SK-N-SH treated with all-trans-retinoic acid at 6 μM for 48 hours (cell line): ENCODE results near the gene TAOK2.

Experiments used
- ATAC-seq: fragments of 200-7000 bp; cut with Tn5 transposase; 3 replicates; pipeline ENCODE4 v1.9.1; 2020; ENCODE audit warnings: mild to moderate bottlenecking, moderate library complexity
- ARNTL ChIP-seq: fragments of 450-650 bp; formaldehyde crosslinking; IDR thresholded peaks from 2 replicates; pipeline ENCODE4 v1.5.0; 2020; ENCODE audit warnings: low read depth, mild to moderate bottlenecking, moderate library complexity, borderline replicate concordance
- BACH2 ChIP-seq: fragments of 250-450 bp; sonication (Bioruptor Pico); IDR thresholded peaks from 2 replicates; pipeline ENCODE4 v1.9.0; 2021; ENCODE audit warnings: mild to moderate bottlenecking, borderline replicate concordance
- CSDC2 ChIP-seq: fragments of 250-450 bp; sonication (Bioruptor Pico); IDR thresholded peaks from 2 replicates; pipeline ENCODE4 v1.5.0; 2020; ENCODE audit warnings: mild to moderate bottlenecking, moderate library complexity
- ESRRG ChIP-seq: fragments of 250-450 bp; sonication (Bioruptor Pico); IDR thresholded peaks from 2 replicates; pipeline ENCODE4 v1.6.1; 2021; ENCODE audit warnings: mild to moderate bottlenecking
- GLIS3 ChIP-seq: fragments of 250-450 bp; sonication (Bioruptor Pico); IDR thresholded peaks from 2 replicates; pipeline ENCODE4 v1.5.0; 2020; ENCODE audit warnings: mild to moderate bottlenecking, moderate library complexity
- ISL1 ChIP-seq: fragments of 250-450 bp; sonication (Bioruptor Pico); IDR thresholded peaks from 2 replicates; pipeline ENCODE4 v2.1.2; 2022; ENCODE audit warnings: mild to moderate bottlenecking, moderate library complexity
- OSR1 ChIP-seq: fragments of 250-450 bp; sonication (Bioruptor Pico); IDR thresholded peaks from 2 replicates; pipeline ENCODE4 v1.8.0; 2022; ENCODE audit warnings: moderate library complexity, mild to moderate bottlenecking, inconsistent platforms
- PPARA ChIP-seq: fragments of 250-450 bp; sonication (Bioruptor Pico); IDR thresholded peaks from 2 replicates; pipeline ENCODE4 v1.5.0; 2020; ENCODE audit warnings: mild to moderate bottlenecking, borderline replicate concordance
- RARB ChIP-seq: fragments of 250-450 bp; sonication (Bioruptor Pico); IDR thresholded peaks from 2 replicates; pipeline ENCODE4 v1.8.0; 2021; ENCODE audit warnings: mild to moderate bottlenecking, moderate library complexity
- TCF4 ChIP-seq: fragments of 250-450 bp; sonication (Bioruptor Pico); IDR thresholded peaks from 2 replicates; pipeline ENCODE4 v1.8.0; 2021; ENCODE audit warnings: mild to moderate bottlenecking, moderate library complexity, borderline replicate concordance
- TOX ChIP-seq: fragments of 250-450 bp; sonication (Bioruptor Pico); IDR thresholded peaks from 2 replicates; pipeline ENCODE4 v1.8.0; 2021; ENCODE audit warnings: mild to moderate bottlenecking, moderate library complexity, borderline replicate concordance
- ZC3H10 ChIP-seq: fragments of 250-450 bp; sonication (Bioruptor Pico); IDR thresholded peaks from 2 replicates; pipeline ENCODE4 v1.5.1; 2021; ENCODE audit warnings: mild to moderate bottlenecking, moderate library complexity
- ZFP30 ChIP-seq: fragments of 450-650 bp; formaldehyde crosslinking; IDR thresholded peaks from 2 replicates; pipeline ENCODE4 v1.5.0; 2022; ENCODE audit warnings: mild to moderate bottlenecking, moderate library complexity
- ZNF565 ChIP-seq: fragments of 450-650 bp; formaldehyde crosslinking; conservative IDR thresholded peaks from 2 replicates; pipeline ENCODE4 v1.5.0; 2020; ENCODE audit warnings: low read depth, mild to moderate bottlenecking, moderate library complexity
- ZNF70 ChIP-seq: fragments of 450-650 bp; formaldehyde crosslinking; IDR thresholded peaks from 2 replicates; pipeline ENCODE4 v1.5.0; 2020; ENCODE audit warnings: mild to moderate bottlenecking, moderate library complexity
- ZNF8 ChIP-seq: fragments of 450-650 bp; formaldehyde crosslinking; IDR thresholded peaks from 2 replicates; pipeline ENCODE4 v1.5.0; 2020; ENCODE audit warnings: mild to moderate bottlenecking, moderate library complexity
- TF ChIP-seq, protein P1 (sequence below): fragments of 250-450 bp; sonication (Bioruptor Pico); IDR thresholded peaks from 2 replicates; pipeline ENCODE4 v1.8.0; 2020; ENCODE audit warnings: mild to moderate bottlenecking, moderate library complexity, borderline replicate concordance
- TF ChIP-seq, protein P2 (sequence below): fragments of 250-450 bp; sonication (Bioruptor Pico); IDR thresholded peaks from 2 replicates; pipeline ENCODE4 v1.5.0; 2020; ENCODE audit warnings: mild to moderate bottlenecking, moderate library complexity
- TF ChIP-seq, protein P3 (sequence below): fragments of 250-450 bp; sonication (Bioruptor Pico); IDR thresholded peaks from 2 replicates; pipeline ENCODE4 v1.5.1; 2020; ENCODE audit warnings: low read depth, mild to moderate bottlenecking, moderate library complexity
- TF ChIP-seq, protein P4 (sequence below): fragments of 250-450 bp; sonication (Bioruptor Pico); IDR thresholded peaks from 2 replicates; pipeline ENCODE4 v1.8.0; 2021; ENCODE audit warnings: low read depth, mild to moderate bottlenecking, moderate library complexity, borderline replicate concordance
- TF ChIP-seq, protein P5 (sequence below): fragments of 250-450 bp; sonication (Bioruptor Pico); IDR thresholded peaks from 2 replicates; pipeline ENCODE4 v1.5.1; 2021; ENCODE audit warnings: mild to moderate bottlenecking, moderate library complexity

The TAOK2 gene

DNA sequence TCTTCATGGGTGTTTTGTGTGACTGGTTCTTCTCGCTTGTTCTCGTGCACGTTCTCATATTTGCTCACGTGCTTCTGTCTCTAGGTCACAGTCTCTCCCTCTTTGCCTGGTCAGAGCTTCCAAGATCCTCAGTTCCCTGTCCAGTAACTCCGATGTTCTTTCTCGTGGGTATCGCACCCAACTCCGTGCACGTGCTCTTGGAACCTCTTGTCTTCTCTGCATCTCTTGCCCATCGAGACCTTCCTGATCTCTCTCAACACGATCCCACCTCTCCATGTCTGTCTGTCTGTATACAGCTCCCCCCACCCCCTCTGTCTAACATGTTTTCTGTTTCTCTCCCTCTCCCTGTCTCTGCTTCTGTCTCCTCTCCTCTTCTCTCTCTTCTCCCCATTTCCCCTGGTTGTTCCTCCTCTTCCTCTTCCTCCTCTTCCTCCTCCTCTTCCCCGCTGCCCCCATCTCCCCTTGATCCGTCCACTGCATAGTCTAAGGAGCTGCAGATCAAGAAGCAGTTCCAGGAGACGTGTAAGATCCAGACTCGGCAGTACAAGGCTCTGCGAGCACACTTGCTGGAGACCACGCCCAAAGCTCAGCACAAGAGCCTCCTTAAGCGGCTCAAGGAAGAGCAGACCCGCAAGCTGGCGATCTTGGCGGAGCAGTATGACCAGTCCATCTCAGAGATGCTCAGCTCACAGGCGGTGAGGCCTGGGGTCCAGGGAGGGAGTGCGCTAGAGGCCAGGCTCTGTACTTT lies 15.6 kb downstream of the TAOK2 start:
- TF ChIP-seq ZC3H10 (CRISPR knock-in tag), result no peak
- TF ChIP-seq, protein P1, sequence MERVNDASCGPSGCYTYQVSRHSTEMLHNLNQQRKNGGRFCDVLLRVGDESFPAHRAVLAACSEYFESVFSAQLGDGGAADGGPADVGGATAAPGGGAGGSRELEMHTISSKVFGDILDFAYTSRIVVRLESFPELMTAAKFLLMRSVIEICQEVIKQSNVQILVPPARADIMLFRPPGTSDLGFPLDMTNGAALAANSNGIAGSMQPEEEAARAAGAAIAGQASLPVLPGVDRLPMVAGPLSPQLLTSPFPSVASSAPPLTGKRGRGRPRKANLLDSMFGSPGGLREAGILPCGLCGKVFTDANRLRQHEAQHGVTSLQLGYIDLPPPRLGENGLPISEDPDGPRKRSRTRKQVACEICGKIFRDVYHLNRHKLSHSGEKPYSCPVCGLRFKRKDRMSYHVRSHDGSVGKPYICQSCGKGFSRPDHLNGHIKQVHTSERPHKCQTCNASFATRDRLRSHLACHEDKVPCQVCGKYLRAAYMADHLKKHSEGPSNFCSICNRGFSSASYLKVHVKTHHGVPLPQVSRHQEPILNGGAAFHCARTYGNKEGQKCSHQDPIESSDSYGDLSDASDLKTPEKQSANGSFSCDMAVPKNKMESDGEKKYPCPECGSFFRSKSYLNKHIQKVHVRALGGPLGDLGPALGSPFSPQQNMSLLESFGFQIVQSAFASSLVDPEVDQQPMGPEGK (CRISPR knock-in tag), result no peak
- TF ChIP-seq ZNF565 (CRISPR knock-in tag), result no peak
- TF ChIP-seq RARB (CRISPR knock-in tag), result no peak
- TF ChIP-seq PPARA, result no peak
- no peak for TF ChIP-seq ARNTL (CRISPR knock-in tag)
- TF ChIP-seq, protein P2, sequence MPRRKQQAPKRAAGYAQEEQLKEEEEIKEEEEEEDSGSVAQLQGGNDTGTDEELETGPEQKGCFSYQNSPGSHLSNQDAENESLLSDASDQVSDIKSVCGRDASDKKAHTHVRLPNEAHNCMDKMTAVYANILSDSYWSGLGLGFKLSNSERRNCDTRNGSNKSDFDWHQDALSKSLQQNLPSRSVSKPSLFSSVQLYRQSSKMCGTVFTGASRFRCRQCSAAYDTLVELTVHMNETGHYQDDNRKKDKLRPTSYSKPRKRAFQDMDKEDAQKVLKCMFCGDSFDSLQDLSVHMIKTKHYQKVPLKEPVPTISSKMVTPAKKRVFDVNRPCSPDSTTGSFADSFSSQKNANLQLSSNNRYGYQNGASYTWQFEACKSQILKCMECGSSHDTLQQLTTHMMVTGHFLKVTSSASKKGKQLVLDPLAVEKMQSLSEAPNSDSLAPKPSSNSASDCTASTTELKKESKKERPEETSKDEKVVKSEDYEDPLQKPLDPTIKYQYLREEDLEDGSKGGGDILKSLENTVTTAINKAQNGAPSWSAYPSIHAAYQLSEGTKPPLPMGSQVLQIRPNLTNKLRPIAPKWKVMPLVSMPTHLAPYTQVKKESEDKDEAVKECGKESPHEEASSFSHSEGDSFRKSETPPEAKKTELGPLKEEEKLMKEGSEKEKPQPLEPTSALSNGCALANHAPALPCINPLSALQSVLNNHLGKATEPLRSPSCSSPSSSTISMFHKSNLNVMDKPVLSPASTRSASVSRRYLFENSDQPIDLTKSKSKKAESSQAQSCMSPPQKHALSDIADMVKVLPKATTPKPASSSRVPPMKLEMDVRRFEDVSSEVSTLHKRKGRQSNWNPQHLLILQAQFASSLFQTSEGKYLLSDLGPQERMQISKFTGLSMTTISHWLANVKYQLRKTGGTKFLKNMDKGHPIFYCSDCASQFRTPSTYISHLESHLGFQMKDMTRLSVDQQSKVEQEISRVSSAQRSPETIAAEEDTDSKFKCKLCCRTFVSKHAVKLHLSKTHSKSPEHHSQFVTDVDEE, result no peak
- TF ChIP-seq ISL1 (CRISPR knock-in tag), result no peak
- TF ChIP-seq, protein P3, sequence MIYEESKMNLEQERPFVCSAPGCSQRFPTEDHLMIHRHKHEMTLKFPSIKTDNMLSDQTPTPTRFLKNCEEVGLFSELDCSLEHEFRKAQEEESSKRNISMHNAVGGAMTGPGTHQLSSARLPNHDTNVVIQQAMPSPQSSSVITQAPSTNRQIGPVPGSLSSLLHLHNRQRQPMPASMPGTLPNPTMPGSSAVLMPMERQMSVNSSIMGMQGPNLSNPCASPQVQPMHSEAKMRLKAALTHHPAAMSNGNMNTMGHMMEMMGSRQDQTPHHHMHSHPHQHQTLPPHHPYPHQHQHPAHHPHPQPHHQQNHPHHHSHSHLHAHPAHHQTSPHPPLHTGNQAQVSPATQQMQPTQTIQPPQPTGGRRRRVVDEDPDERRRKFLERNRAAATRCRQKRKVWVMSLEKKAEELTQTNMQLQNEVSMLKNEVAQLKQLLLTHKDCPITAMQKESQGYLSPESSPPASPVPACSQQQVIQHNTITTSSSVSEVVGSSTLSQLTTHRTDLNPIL (CRISPR knock-in tag), result no peak
- TF ChIP-seq TOX (CRISPR knock-in tag), result no peak
- no peak for TF ChIP-seq GLIS3 (CRISPR knock-in tag)
- no peak for TF ChIP-seq BACH2
- no peak for TF ChIP-seq ZFP30 (CRISPR knock-in tag)
- TF ChIP-seq ZNF70 (CRISPR knock-in tag), result no peak
- no peak for TF ChIP-seq ZNF8 (CRISPR knock-in tag)
- no peak for TF ChIP-seq TCF4
- TF ChIP-seq ESRRG, result no peak
- TF ChIP-seq, protein P4, sequence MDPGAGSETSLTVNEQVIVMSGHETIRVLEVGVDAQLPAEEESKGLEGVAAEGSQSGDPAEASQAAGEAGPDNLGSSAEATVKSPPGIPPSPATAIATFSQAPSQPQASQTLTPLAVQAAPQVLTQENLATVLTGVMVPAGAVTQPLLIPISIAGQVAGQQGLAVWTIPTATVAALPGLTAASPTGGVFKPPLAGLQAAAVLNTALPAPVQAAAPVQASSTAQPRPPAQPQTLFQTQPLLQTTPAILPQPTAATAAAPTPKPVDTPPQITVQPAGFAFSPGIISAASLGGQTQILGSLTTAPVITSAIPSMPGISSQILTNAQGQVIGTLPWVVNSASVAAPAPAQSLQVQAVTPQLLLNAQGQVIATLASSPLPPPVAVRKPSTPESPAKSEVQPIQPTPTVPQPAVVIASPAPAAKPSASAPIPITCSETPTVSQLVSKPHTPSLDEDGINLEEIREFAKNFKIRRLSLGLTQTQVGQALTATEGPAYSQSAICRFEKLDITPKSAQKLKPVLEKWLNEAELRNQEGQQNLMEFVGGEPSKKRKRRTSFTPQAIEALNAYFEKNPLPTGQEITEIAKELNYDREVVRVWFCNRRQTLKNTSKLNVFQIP (CRISPR knock-in tag), result no peak
- ATAC-seq, result no peak

DNA sequence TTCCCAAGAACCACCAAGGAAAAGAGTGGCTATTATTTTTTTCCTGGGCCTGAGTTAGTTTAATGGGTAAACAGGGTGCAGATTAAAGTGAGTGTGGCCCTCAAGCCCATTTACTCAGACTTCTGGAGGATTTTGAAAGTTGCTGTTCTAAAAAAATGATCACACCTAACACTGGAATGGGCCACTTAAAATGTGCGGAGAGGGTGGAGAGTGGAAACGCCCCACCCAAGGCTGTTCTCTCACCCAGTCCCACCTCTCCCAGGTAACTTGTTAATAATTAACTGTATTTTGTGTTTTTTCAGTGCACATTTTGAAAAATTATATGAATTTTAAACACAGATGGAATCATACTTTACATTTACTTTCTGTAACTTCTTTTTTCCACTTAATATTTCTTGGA lies 16.4 kb downstream of the TAOK2 start:
- TF ChIP-seq ARNTL (CRISPR knock-in tag) (no peak), RARB (CRISPR knock-in tag) (no peak)
- ATAC-seq, result no peak

DNA sequence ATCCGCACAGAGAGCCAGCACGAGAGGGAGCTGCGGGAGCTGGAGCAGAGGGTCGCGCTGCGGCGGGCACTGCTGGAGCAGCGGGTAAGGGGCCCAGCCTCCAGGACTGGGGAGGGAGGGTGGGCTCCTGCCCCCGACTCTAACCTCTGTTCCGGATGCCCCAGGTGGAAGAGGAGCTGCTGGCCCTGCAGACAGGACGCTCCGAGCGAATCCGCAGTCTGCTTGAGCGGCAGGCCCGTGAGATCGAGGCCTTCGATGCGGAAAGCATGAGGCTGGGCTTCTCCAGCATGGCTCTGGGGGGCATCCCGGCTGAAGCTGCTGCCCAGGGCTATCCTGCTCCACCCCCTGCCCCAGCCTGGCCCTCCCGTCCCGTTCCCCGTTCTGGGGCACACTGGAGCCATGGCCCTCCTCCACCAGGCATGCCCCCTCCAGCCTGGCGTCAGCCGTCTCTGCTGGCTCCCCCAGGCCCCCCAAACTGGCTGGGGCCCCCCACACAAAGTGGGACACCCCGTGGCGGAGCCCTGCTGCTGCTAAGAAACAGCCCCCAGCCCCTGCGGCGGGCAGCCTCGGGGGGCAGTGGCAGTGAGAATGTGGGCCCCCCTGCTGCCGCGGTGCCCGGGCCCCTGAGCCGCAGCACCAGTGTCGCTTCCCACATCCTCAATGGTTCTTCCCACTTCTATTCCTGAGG lies 17.4 kb downstream of the TAOK2 start:
- TF ChIP-seq RARB (CRISPR knock-in tag) (no peak), OSR1 (no peak), ZNF70 (CRISPR knock-in tag) (no peak), BACH2 (no peak), ZNF8 (CRISPR knock-in tag) (no peak), TOX (CRISPR knock-in tag) (no peak), TCF4 (no peak), CSDC2 (CRISPR knock-in tag) (no peak), ZNF565 (CRISPR knock-in tag) (no peak), ZFP30 (CRISPR knock-in tag) (no peak), PPARA (no peak), ARNTL (CRISPR knock-in tag) (no peak)
- TF ChIP-seq, protein P2, result no peak
- TF ChIP-seq, protein P5, sequence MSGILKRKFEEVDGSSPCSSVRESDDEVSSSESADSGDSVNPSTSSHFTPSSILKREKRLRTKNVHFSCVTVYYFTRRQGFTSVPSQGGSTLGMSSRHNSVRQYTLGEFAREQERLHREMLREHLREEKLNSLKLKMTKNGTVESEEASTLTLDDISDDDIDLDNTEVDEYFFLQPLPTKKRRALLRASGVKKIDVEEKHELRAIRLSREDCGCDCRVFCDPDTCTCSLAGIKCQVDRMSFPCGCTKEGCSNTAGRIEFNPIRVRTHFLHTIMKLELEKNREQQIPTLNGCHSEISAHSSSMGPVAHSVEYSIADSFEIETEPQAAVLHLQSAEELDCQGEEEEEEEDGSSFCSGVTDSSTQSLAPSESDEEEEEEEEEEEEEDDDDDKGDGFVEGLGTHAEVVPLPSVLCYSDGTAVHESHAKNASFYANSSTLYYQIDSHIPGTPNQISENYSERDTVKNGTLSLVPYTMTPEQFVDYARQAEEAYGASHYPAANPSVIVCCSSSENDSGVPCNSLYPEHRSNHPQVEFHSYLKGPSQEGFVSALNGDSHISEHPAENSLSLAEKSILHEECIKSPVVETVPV (CRISPR knock-in tag), result no peak
- TF ChIP-seq, protein P3 (CRISPR knock-in tag), result no peak
- no peak for ATAC-seq
